Stimulated activated naive B cell treated with anti-CD40 and anti-IgM and Interleukin-4, amounts not matched to agents 10 μg/mL and 1 μg/mL and 100 μg/mL, for 72 hours (primary cell): ENCODE results near the gene ANXA4.

Experiments
- ATAC-seq, 2 donors: fragments of 150-1000 bp; cut with Tn5 transposase; replicated peaks; 2 replicates each; pipeline ENCODE4 v1.10.0; 2021; ENCODE audit warnings: moderate library complexity in 1 of 2
- DNase-seq: peaks from one replicate; pipeline ENCODE4 v3.0.0; 2021
- H3K27ac Mint-ChIP-seq: one replicate; pipeline ENCODE4 v1.8.0; 2022; ENCODE audit warnings: mild to moderate bottlenecking, mixed read lengths
- H3K27me3 Mint-ChIP-seq, 2 donors: one replicate each; pipeline ENCODE4 v1.8.0; 2022; ENCODE audit warnings: mixed read lengths in 2 of 2
- H3K36me3 Mint-ChIP-seq, 2 donors: one replicate each; pipeline ENCODE4 v1.8.0; 2022; ENCODE audit warnings: mixed read lengths in 2 of 2, mild to moderate bottlenecking in 1 of 2
- H3K4me1 Mint-ChIP-seq, 2 donors: one replicate each; pipeline ENCODE4 v1.8.0; 2022; ENCODE audit warnings: mixed read lengths in 2 of 2, mild to moderate bottlenecking in 1 of 2
- H3K4me3 Mint-ChIP-seq, 2 donors: one replicate each; pipeline ENCODE4 v1.8.0; 2022; ENCODE audit warnings: mild to moderate bottlenecking in 2 of 2, mixed read lengths in 2 of 2, moderate library complexity in 1 of 2
- H3K9me3 Mint-ChIP-seq, 2 donors: one replicate each; pipeline ENCODE4 v1.8.0; 2022; ENCODE audit warnings: mixed read lengths in 2 of 2, mild to moderate bottlenecking in 1 of 2

Gene ANXA4

GRCh38 chr2:69804416-69804815 lies 62.5 kb downstream of the ANXA4 start:
- Mint-ChIP-seq H3K4me1 (peaks cover 29 to 40% of the 10 kb centered on the region in 2 donors), H3K9me3 (no peaks in the 10 kb centered on the region), H3K4me3 (no peak overlapping the region), H3K36me3 (peaks cover 16 to 35% of the 10 kb centered on the region in 2 donors), H3K27me3 (no peaks in the 10 kb centered on the region), H3K27ac (no peak overlapping the region)
- no peak for ATAC-seq
- no peak for DNase-seq

GRCh38 chr2:69805887-69806286 lies 64.0 kb downstream of the ANXA4 start:
- H3K27me3 Mint-ChIP-seq, result no peaks in the 10 kb centered on the region
- no peak for DNase-seq
- H3K4me3 Mint-ChIP-seq, result no peak overlapping the region
- peaks cover 18 to 29% of the 10 kb centered on the region in 2 donors for H3K4me1 Mint-ChIP-seq
- no peaks in the 10 kb centered on the region for H3K9me3 Mint-ChIP-seq
- no peak for ATAC-seq
- H3K27ac Mint-ChIP-seq, result no peak overlapping the region
- H3K36me3 Mint-ChIP-seq, result peaks cover 18 to 44% of the 10 kb centered on the region in 2 donors

- Mint-ChIP-seq H3K27ac (no peak overlapping the region), H3K27me3 (no peaks in the 10 kb centered on the region), H3K36me3 (peaks cover 21 to 54% of the 10 kb centered on the region in 2 donors), H3K4me1 (peaks cover 10 to 15% of the 10 kb centered on the region in 2 donors), H3K9me3 (no peaks in the 10 kb centered on the region), H3K4me3 (no peak overlapping the region)
- ATAC-seq (no peak), DNase-seq (no peak)
These were observed 66.0 kb downstream of the ANXA4 start for GRCh38 chr2:69807821-69808540.

GRCh38 chr2:69810550-69810949 lies 68.6 kb downstream of the ANXA4 start:
- ATAC-seq (no peak), DNase-seq (no peak)
- no peaks in the 10 kb centered on the region for H3K27me3 Mint-ChIP-seq
- peaks cover 14 to 53% of the 10 kb centered on the region in 2 donors for H3K36me3 Mint-ChIP-seq
- H3K4me3 Mint-ChIP-seq, result no peak overlapping the region
- no peak overlapping the region for H3K27ac Mint-ChIP-seq
- peaks cover 0 to 2% of the 10 kb centered on the region in 2 donors for H3K4me1 Mint-ChIP-seq
- H3K9me3 Mint-ChIP-seq, result no peaks in the 10 kb centered on the region

- Mint-ChIP-seq H3K9me3 (no peaks in the 10 kb centered on the region), H3K4me1 (peaks cover 0 to 4% of the 10 kb centered on the region in 2 donors), H3K27me3 (no peaks in the 10 kb centered on the region), H3K27ac (no peak overlapping the region), H3K4me3 (no peak overlapping the region), H3K36me3 (peaks cover 14 to 50% of the 10 kb centered on the region in 2 donors)
- ATAC-seq (no peak), DNase-seq (no peak)
These were observed 69.1 kb downstream of the ANXA4 start for GRCh38 chr2:69811018-69811417.

- Mint-ChIP-seq H3K4me3 (no peak overlapping the region), H3K27ac (no peak overlapping the region), H3K27me3 (no peaks in the 10 kb centered on the region), H3K9me3 (no peaks in the 10 kb centered on the region), H3K4me1 (peaks cover 0 to 4% of the 10 kb centered on the region in 2 donors), H3K36me3 (peaks cover 10 to 44% of the 10 kb centered on the region in 2 donors)
- ATAC-seq (no peak), DNase-seq (no peak)
These were observed 69.7 kb downstream of the ANXA4 start for GRCh38 chr2:69811591-69811990.

GRCh38 chr2:69815717-69816116 lies 73.8 kb downstream of the ANXA4 start:
- Mint-ChIP-seq H3K4me1 (peaks cover 0 to 7% of the 10 kb centered on the region in 2 donors), H3K4me3 (no peak overlapping the region), H3K36me3 (peaks cover 11 to 36% of the 10 kb centered on the region in 2 donors), H3K27ac (no peak overlapping the region), H3K27me3 (no peaks in the 10 kb centered on the region), H3K9me3 (no peaks in the 10 kb centered on the region)
- ATAC-seq (peak in 1 of 2 donors; percentile 39), DNase-seq (no peak)

GRCh38 chr2:69816923-69817542 lies 75.1 kb downstream of the ANXA4 start:
- Mint-ChIP-seq H3K9me3 (no peaks in the 10 kb centered on the region), H3K27me3 (no peaks in the 10 kb centered on the region), H3K36me3 (peaks cover 8 to 35% of the 10 kb centered on the region in 2 donors), H3K4me3 (no peak overlapping the region), H3K4me1 (peaks cover 0 to 7% of the 10 kb centered on the region in 2 donors), H3K27ac (no peak overlapping the region)
- ATAC-seq, result peak; percentile 59 to 65
- peak; percentile 62 for DNase-seq

GRCh38 chr2:69817729-69818501 lies 76.0 kb downstream of the ANXA4 start:
- no peaks in the 10 kb centered on the region for H3K27me3 Mint-ChIP-seq
- no peak for DNase-seq
- ATAC-seq, result no peak
- peaks cover 0 to 7% of the 10 kb centered on the region in 2 donors for H3K4me1 Mint-ChIP-seq
- H3K36me3 Mint-ChIP-seq, result peaks cover 4 to 30% of the 10 kb centered on the region in 2 donors
- H3K4me3 Mint-ChIP-seq, result no peak overlapping the region
- no peak overlapping the region for H3K27ac Mint-ChIP-seq
- no peaks in the 10 kb centered on the region for H3K9me3 Mint-ChIP-seq

GRCh38 chr2:69827796-69828540 lies 86.0 kb downstream of the ANXA4 start:
- peaks cover 9 to 15% of the 10 kb centered on the region in 2 donors for H3K36me3 Mint-ChIP-seq
- no peaks in the 10 kb centered on the region for H3K9me3 Mint-ChIP-seq
- H3K4me3 Mint-ChIP-seq, result peak overlapping the region in 1 of 2 donors; percentile 76
- H3K27me3 Mint-ChIP-seq, result no peaks in the 10 kb centered on the region
- ATAC-seq, result no peak
- H3K4me1 Mint-ChIP-seq, result peaks cover 10 to 34% of the 10 kb centered on the region in 2 donors
- DNase-seq, result no peak
- peak overlapping the region; percentile 84 for H3K27ac Mint-ChIP-seq

GRCh38 chr2:69828938-69829255 lies 87.0 kb downstream of the ANXA4 start:
- no peaks in the 10 kb centered on the region for H3K9me3 Mint-ChIP-seq
- peaks cover 8 to 17% of the 10 kb centered on the region in 2 donors for H3K36me3 Mint-ChIP-seq
- ATAC-seq (peak; percentile 4 to 9), DNase-seq (no peak)
- peak overlapping the region; percentile 96 to 98 for H3K4me3 Mint-ChIP-seq
- H3K27ac Mint-ChIP-seq, result peak overlapping the region; percentile 95
- no peaks in the 10 kb centered on the region for H3K27me3 Mint-ChIP-seq
- peaks cover 10 to 39% of the 10 kb centered on the region in 2 donors for H3K4me1 Mint-ChIP-seq

- Mint-ChIP-seq H3K27me3 (no peaks in the 10 kb centered on the region), H3K4me1 (peaks cover 14 to 44% of the 10 kb centered on the region in 2 donors), H3K4me3 (peak within 1 kb of the TSS; percentile 96 to 98), H3K9me3 (no peaks in the 10 kb centered on the region), H3K27ac (peak within 1 kb of the TSS; percentile 95), H3K36me3 (peaks cover 11 to 23% of the 10 kb centered on the region in 2 donors)
- DNase-seq, result peak; percentile 97
- peak; percentile 96 for ATAC-seq
These were observed 87.5 kb downstream of the ANXA4 start, which contains the start of gene GMCL1 for GRCh38 chr2:69829256-69830044. GMCL1 (plus strand) TSS chr2:69829660; CDS start chr2:69829893, 233 bp downstream.
